WERI-Rb-1 (cell line): ENCODE measurements around the gene PTPN9.
"Not testable (repeated sequence)": the region's sequence is repeated elsewhere in the genome, so short reads cannot be mapped to it uniquely, and the experiment has no call there.

ENCODE experiments used
- DNase-seq: peaks from one replicate; pipeline ENCODE4 v3.0.0-alpha.2; 2020
- H3K27ac ChIP-seq: fragments of 250-450 bp; sonication (Bioruptor Pico); 2 replicates; pipeline ENCODE4 v1.5.1; 2020; ENCODE audit warnings: mild to moderate bottlenecking, moderate library complexity
- H3K27me3 ChIP-seq: fragments of 250-450 bp; sonication (Bioruptor Pico); 2 replicates; pipeline ENCODE4 v1.5.1; 2021; ENCODE audit warnings: mild to moderate bottlenecking, low read depth, moderate library complexity; ENCODE audit not compliant: insufficient read depth, severe bottlenecking
- H3K36me3 ChIP-seq: fragments of 250-450 bp; sonication (Bioruptor Pico); 2 replicates; pipeline ENCODE4 v1.5.1; 2020; ENCODE audit warnings: mild to moderate bottlenecking, moderate library complexity
- H3K4me3 ChIP-seq: 2 replicates; pipeline ENCODE4 v1.5.1; 2011; ENCODE audit warnings: low read depth, mild to moderate bottlenecking, control low read depth, low read length
- H3K9me3 ChIP-seq: fragments of 250-450 bp; sonication (Bioruptor Pico); 2 replicates; pipeline ENCODE4 v1.5.1; 2021; ENCODE audit warnings: mild to moderate bottlenecking, moderate library complexity; ENCODE audit not compliant: severe bottlenecking
- CTCF ChIP-seq: IDR thresholded peaks from 2 replicates; pipeline ENCODE4 v1.5.1; 2011; ENCODE audit warnings: low read depth, mild to moderate bottlenecking, control low read depth, inconsistent platforms, low read length

PTPN9 gene

GRCh38 chr15:75493732-75494131, 85.4 kb downstream of the PTPN9 start:
- Histone ChIP-seq H3K9me3 (no peaks in the 10 kb centered on the region), H3K4me3 (no peak overlapping the region), H3K27ac (no peak overlapping the region), H3K36me3 (peaks cover 17% of the 10 kb centered on the region), H3K27me3 (no peaks in the 10 kb centered on the region)
- no peak for DNase-seq
- no peak for TF ChIP-seq CTCF

GRCh38 chr15:75483961-75484360, 95.2 kb downstream of the PTPN9 start:
- peaks cover 33% of the 10 kb centered on the region for H3K36me3 ChIP-seq
- no peak overlapping the region for H3K4me3 ChIP-seq
- no peak overlapping the region for H3K27ac ChIP-seq
- no peaks in the 10 kb centered on the region for H3K27me3 ChIP-seq
- no peak for DNase-seq
- no peak for TF ChIP-seq CTCF
- H3K9me3 ChIP-seq: peaks cover 2% of the 10 kb centered on the region

- H3K27ac ChIP-seq, H3K4me3 ChIP-seq, H3K9me3 ChIP-seq, DNase-seq, H3K27me3 ChIP-seq: not testable (repeated sequence)
- H3K36me3 ChIP-seq: peaks cover 35% of the 10 kb centered on the region
Observed at GRCh38 chr15:75483556-75483955, 95.6 kb downstream of the PTPN9 start.

GRCh38 chr15:75483106-75483505, 96.0 kb downstream of the PTPN9 start:
- Histone ChIP-seq H3K4me3 (no peak overlapping the region), H3K27me3 (no peaks in the 10 kb centered on the region), H3K9me3 (peaks cover 2% of the 10 kb centered on the region), H3K27ac (no peak overlapping the region), H3K36me3 (peaks cover 33% of the 10 kb centered on the region)
- TF ChIP-seq CTCF: no peak
- no peak for DNase-seq

- H3K27me3 ChIP-seq: not testable (repeated sequence)
- H3K36me3 ChIP-seq: peaks cover 23% of the 10 kb centered on the region
Observed at GRCh38 chr15:75480463-75480862, 98.7 kb downstream of the PTPN9 start.

GRCh38 chr15:75479670-75480069, 99.4 kb downstream of the PTPN9 start:
- no peak for TF ChIP-seq CTCF
- DNase-seq: no peak
- no peak overlapping the region for H3K27ac ChIP-seq
- no peaks in the 10 kb centered on the region for H3K27me3 ChIP-seq
- peaks cover 2% of the 10 kb centered on the region for H3K9me3 ChIP-seq
- no peak overlapping the region for H3K4me3 ChIP-seq
- H3K36me3 ChIP-seq: peaks cover 26% of the 10 kb centered on the region

More at GRCh38 chr15:75480463-75480862, 98.7 kb downstream of the PTPN9 start:
- H3K9me3 ChIP-seq, DNase-seq, H3K4me3 ChIP-seq, H3K27ac ChIP-seq: not testable (repeated sequence)

GRCh38 chr15:75477094-75477493, 102.0 kb downstream of the PTPN9 start:
- not testable (repeated sequence) for H3K27ac ChIP-seq, H3K4me3 ChIP-seq, H3K9me3 ChIP-seq, DNase-seq, H3K27me3 ChIP-seq
- peaks cover 22% of the 10 kb centered on the region for H3K36me3 ChIP-seq
